HG03575 (cell line): Measurements from ENCODE around the gene FUT8.

Source experiments
- ATAC-seq: cut with Tn5 transposase; IDR thresholded peaks from one replicate; pipeline ENCODE4 v1.9.1; 2021; ENCODE audit not compliant: unreplicated experiment, insufficient number of reproducible peaks, low FRiP score; ENCODE audit errors: extremely low read depth

FUT8 gene

GRCh38 chr14:65531148-65531547 lies 118.6 kb downstream of the FUT8 start:
- no peak for ATAC-seq

- ATAC-seq = no peak
Observed at GRCh38 chr14:65533736-65534404, 121.3 kb downstream of the FUT8 start.

- no peak for ATAC-seq
Observed at GRCh38 chr14:65536781-65537423, 124.4 kb downstream of the FUT8 start.

GRCh38 chr14:65548878-65549277 lies 136.3 kb downstream of the FUT8 start:
- no peak for ATAC-seq

- ATAC-seq = no peak
Observed at GRCh38 chr14:65549429-65549828, 136.9 kb downstream of the FUT8 start.

GRCh38 chr14:65550779-65551643 lies 138.5 kb downstream of the FUT8 start:
- no peak for ATAC-seq

GRCh38 chr14:65552724-65553123 lies 140.2 kb downstream of the FUT8 start:
- ATAC-seq = no peak

GRCh38 chr14:65554837-65555236 lies 142.3 kb downstream of the FUT8 start:
- ATAC-seq = no peak

- no peak for ATAC-seq
Observed at GRCh38 chr14:65555358-65555757, 142.8 kb downstream of the FUT8 start.

GRCh38 chr14:65558363-65558762 lies 145.8 kb downstream of the FUT8 start:
- no peak for ATAC-seq

- ATAC-seq = no peak
Observed at GRCh38 chr14:65560340-65561027, 148.0 kb downstream of the FUT8 start.

- ATAC-seq = no peak
Observed at GRCh38 chr14:65564370-65564769, 151.8 kb downstream of the FUT8 start.

- no peak for ATAC-seq
Observed at GRCh38 chr14:65565948-65566347, 153.4 kb downstream of the FUT8 start.

- ATAC-seq = no peak
Observed at GRCh38 chr14:65566820-65567522, 154.4 kb downstream of the FUT8 start.

GRCh38 chr14:65574611-65575010 lies 162.1 kb downstream of the FUT8 start:
- no peak for ATAC-seq

GRCh38 chr14:65575389-65575788 lies 162.9 kb downstream of the FUT8 start:
- no peak for ATAC-seq

GRCh38 chr14:65580973-65581372 lies 168.4 kb downstream of the FUT8 start:
- no peak for ATAC-seq

- ATAC-seq = no peak
Observed at GRCh38 chr14:65581378-65581777, 168.8 kb downstream of the FUT8 start.

- ATAC-seq = no peak
Observed at GRCh38 chr14:65581799-65582198, 169.3 kb downstream of the FUT8 start.
